Upper lobe of right lung (tissue), 1 donor: ENCODE data around the gene COL6A2. TPM values are rescaled to one million over a fixed set of nuclear protein-coding genes. Genes with fewer than 3 reads are reported as not detected.

Experiments used
- ATAC-seq: fragments of 200-7000 bp; cut with Tn5 transposase; one replicate; pipeline ENCODE4 v1.9.1; 2020; ENCODE audit warnings: mild to moderate bottlenecking, moderate library complexity
- DNase-seq: peaks from one replicate; pipeline ENCODE4 v3.0.0-alpha.2; 2020
- H3K27ac ChIP-seq: fragments of 200-600 bp; one replicate; pipeline ENCODE4 v1.8.0; 2022
- H3K27me3 ChIP-seq: fragments of 200-600 bp; one replicate; pipeline ENCODE4 v1.8.0; 2022; ENCODE audit warnings: mild to moderate bottlenecking
- H3K36me3 ChIP-seq: fragments of 200-600 bp; one replicate; pipeline ENCODE4 v1.8.0; 2022
- H3K4me1 ChIP-seq: fragments of 200-600 bp; one replicate; pipeline ENCODE4 v1.8.0; 2022
- H3K4me3 ChIP-seq: fragments of 200-600 bp; one replicate; pipeline ENCODE4 v1.8.0; 2022; ENCODE audit warnings: mild to moderate bottlenecking
- H3K9me3 ChIP-seq: fragments of 200-600 bp; one replicate; pipeline ENCODE4 v1.8.0; 2022
- CTCF ChIP-seq: fragments of 200-600 bp; IDR thresholded peaks from one replicate; pipeline ENCODE4 v1.8.0; 2022; ENCODE audit warnings: antibody characterized with exemption
- intact Hi-C: fragments of 100-400 bp; cut with DNase I; formaldehyde crosslinking; loops from one replicate; pipeline ENCODE4 v1.11.0; 2022
- total RNA-seq: library from RNA; stranded (reverse); fragmentation: NEBNext Ultra II Directional; extraction: Animal tissue kit (Norgen Biotek cat#: 25700); gene quantifications from one replicate; pipeline ENCODE4 v1.2.1, GENCODE V29; 2021
- donor health status: DM: no; HTN: yes; CAD: no; lungs with severe emphysema.

COL6A2 gene
- total RNA-seq, 1 donor from 2014 or later: 269 TPM

- Histone ChIP-seq H3K27ac (no peak overlapping the region), H3K9me3 (no peaks in the 10 kb centered on the region), H3K36me3 (no peaks in the 10 kb centered on the region), H3K27me3 (no peaks in the 10 kb centered on the region), H3K4me3 (no peak overlapping the region), H3K4me1 (no peaks in the 10 kb centered on the region)
- DNase-seq: peak; percentile 52
- no peak for ATAC-seq
- TF ChIP-seq CTCF: no peak
- intact Hi-C loops: no loop called here
Observed at GRCh38 chr21:46081862-46082712, 15.8 kb upstream of the COL6A2 start.

GRCh38 chr21:46082713-46082962 lies 15.3 kb upstream of the COL6A2 start:
- no peak for TF ChIP-seq CTCF
- intact Hi-C loops: no loop called here
- H3K27me3 ChIP-seq: no peaks in the 10 kb centered on the region
- DNase-seq: no peak
- ATAC-seq: no peak
- H3K4me1 ChIP-seq: no peaks in the 10 kb centered on the region
- H3K27ac ChIP-seq: no peak overlapping the region
- no peaks in the 10 kb centered on the region for H3K36me3 ChIP-seq
- no peaks in the 10 kb centered on the region for H3K9me3 ChIP-seq
- H3K4me3 ChIP-seq: no peak overlapping the region

- H3K4me3 ChIP-seq: no peak overlapping the region
- no peak for ATAC-seq
- H3K4me1 ChIP-seq: no peaks in the 10 kb centered on the region
- H3K27me3 ChIP-seq: no peaks in the 10 kb centered on the region
- no peaks in the 10 kb centered on the region for H3K9me3 ChIP-seq
- H3K36me3 ChIP-seq: no peaks in the 10 kb centered on the region
- DNase-seq: peak; percentile 60
- no peak for TF ChIP-seq CTCF
- H3K27ac ChIP-seq: no peak overlapping the region
- intact Hi-C loops: no loop called here
Observed at GRCh38 chr21:46082963-46083790, 14.7 kb upstream of the COL6A2 start.

- H3K36me3 ChIP-seq: no peaks in the 10 kb centered on the region
- H3K27ac ChIP-seq: no peak overlapping the region
Observed at GRCh38 chr21:46083791-46084561, 13.9 kb upstream of the COL6A2 start.

More at GRCh38 chr21:46083791-46084561, 13.9 kb upstream of the COL6A2 start:
- Histone ChIP-seq H3K4me1 (no peaks in the 10 kb centered on the region), H3K9me3 (no peaks in the 10 kb centered on the region), H3K27me3 (no peaks in the 10 kb centered on the region), H3K4me3 (no peak overlapping the region)
- intact Hi-C loops: no loop called here
- no peak for TF ChIP-seq CTCF
- peak; percentile 52 for DNase-seq
- no peak for ATAC-seq
